ENCODE results near the gene RASAL1. TPM values are rescaled to one million over a fixed set of nuclear protein-coding genes. Genes with fewer than 3 reads are reported as not detected.

Gene RASAL1
- total RNA-seq, 1 donor from 2014 or later, result 0.64 TPM

DNA sequence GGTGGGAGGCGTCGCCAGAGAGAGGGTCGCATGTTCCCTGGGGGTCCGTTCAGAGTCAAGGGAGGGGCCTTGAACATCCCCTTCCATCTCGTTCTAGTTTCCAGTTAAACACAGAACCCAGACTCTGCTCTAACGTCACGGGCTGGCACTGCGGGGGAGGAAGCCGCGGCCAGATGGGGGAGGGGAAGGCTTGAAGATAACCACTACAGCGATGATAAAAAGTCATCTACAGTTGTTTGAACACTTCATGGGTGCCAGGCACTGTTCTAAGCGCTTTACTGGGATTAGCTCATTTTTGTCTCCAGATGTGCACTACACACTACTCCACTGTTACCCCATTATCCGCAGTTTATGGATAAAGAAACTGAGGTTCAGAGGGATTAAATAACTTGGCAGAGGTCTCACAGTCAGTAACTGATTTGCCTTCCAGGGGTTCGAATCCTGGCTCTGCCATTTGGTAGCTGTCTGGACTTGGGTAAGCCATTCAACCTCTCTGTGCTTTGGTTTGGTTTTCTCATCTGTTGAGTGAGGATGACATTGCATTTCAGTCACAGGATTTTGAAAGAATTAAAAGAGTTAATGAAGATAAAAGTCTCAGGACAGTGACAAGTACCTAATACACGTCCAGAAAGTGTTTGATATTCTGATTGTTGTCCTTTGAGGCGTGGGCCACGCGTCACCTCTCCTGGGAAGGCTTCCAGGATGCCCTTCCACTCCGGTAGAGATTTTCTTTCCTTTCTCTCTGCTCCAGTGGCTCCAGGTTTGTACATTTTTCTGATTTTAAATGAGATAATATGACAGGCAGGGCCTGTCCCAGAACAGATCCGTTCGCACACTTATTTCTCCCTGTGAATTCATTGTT is 798 bp upstream of the RASAL1 start:
- H3K9me3 ChIP-seq, result no peaks in the 10 kb centered on the region
- intact Hi-C loops (cut with DNase I), result no loop called here
- no peak overlapping the region for H3K4me3 ChIP-seq
- no peak for DNase-seq (ENCODE audit: low spot score in 2 of 2)
- H3K27ac ChIP-seq, result no peak overlapping the region
- TF ChIP-seq, protein P1, sequence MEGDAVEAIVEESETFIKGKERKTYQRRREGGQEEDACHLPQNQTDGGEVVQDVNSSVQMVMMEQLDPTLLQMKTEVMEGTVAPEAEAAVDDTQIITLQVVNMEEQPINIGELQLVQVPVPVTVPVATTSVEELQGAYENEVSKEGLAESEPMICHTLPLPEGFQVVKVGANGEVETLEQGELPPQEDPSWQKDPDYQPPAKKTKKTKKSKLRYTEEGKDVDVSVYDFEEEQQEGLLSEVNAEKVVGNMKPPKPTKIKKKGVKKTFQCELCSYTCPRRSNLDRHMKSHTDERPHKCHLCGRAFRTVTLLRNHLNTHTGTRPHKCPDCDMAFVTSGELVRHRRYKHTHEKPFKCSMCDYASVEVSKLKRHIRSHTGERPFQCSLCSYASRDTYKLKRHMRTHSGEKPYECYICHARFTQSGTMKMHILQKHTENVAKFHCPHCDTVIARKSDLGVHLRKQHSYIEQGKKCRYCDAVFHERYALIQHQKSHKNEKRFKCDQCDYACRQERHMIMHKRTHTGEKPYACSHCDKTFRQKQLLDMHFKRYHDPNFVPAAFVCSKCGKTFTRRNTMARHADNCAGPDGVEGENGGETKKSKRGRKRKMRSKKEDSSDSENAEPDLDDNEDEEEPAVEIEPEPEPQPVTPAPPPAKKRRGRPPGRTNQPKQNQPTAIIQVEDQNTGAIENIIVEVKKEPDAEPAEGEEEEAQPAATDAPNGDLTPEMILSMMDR (IDR thresholded peaks at IDR 0.05), result no peak
- no peaks in the 10 kb centered on the region for H3K27me3 ChIP-seq
- no peaks in the 10 kb centered on the region for H3K4me1 ChIP-seq
- H3K36me3 ChIP-seq, result no peaks in the 10 kb centered on the region

DNA sequence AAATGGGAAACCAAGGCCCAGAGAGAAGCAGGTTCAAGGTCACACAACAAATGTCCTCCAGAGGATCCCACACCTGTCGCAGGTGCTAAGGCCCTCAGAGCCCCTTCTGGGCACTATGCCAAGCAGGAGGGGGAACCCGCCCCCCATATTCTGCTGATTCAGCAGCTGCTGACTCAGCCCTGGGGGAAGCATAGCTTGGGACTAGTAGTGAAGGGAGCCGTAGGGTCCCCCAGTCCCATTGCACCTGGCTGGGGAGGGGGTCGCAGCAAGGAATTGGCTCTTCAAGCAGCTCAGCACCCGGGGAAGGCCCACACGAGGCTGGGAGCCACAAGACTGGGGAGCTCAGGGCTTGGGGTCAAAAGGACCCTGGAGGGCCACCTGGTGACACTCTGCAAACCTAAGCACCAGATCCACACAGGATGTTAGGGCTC is 1.0 kb downstream of the RASAL1 start:
- H3K27ac ChIP-seq, result no peak overlapping the region
- intact Hi-C loops (cut with DNase I), result no loop called here
- no peak overlapping the region for H3K4me3 ChIP-seq
- DNase-seq (ENCODE audit: low spot score in 2 of 2), result no peak
- no peaks in the 10 kb centered on the region for H3K4me1 ChIP-seq
- no peaks in the 10 kb centered on the region for H3K27me3 ChIP-seq
- H3K36me3 ChIP-seq, result no peaks in the 10 kb centered on the region
- no peaks in the 10 kb centered on the region for H3K9me3 ChIP-seq
- TF ChIP-seq, protein P1 (IDR thresholded peaks at IDR 0.05), result no peak

DNA sequence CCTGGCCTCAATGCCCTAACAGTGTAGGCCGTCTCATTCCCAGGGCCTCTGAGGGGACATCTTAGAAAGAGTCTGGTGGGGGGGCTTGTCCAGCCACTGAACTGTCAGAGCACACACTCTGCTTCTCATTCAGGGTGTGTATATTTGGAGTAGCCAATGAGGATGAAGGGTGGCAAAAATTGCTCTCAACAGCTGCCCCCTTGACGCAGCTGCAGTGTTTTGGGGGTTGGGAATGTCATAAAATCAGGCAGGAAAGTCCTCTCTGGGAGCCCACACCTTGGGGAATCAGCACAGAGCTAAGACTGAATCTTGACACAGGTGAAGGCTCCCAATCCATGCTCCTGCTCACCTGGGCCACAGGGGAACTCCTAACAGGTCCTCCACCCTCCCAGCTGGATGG is 1.5 kb downstream of the RASAL1 start:
- TF ChIP-seq, protein P1 (IDR thresholded peaks at IDR 0.05), result no peak
- no peak overlapping the region for H3K4me3 ChIP-seq
- intact Hi-C loops (cut with DNase I), result no loop called here
- no peak overlapping the region for H3K27ac ChIP-seq
- no peaks in the 10 kb centered on the region for H3K36me3 ChIP-seq
- DNase-seq (ENCODE audit: low spot score in 2 of 2), result no peak
- no peaks in the 10 kb centered on the region for H3K27me3 ChIP-seq
- H3K4me1 ChIP-seq, result no peaks in the 10 kb centered on the region
- H3K9me3 ChIP-seq, result no peaks in the 10 kb centered on the region

DNA sequence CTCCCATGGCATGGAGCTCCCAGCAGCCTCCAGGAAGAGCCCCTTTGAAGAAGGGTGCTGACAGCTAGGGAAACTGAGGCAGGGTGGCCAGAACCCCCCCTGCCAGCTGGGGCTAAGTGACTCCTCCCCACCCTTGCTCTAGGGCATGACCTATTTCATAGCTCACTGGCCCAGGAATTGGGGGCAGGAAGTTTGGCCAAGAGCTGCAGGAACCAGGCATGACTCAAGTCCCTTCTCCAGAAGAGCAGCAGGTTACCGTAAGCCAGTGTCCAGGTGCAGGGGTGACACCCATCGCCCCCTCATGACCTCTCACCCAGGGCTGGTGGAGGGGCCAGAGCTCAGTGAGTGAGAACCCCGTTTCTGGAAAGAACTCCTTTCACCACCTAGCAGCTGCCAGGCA is 1.9 kb downstream of the RASAL1 start:
- Histone ChIP-seq H3K4me3 (no peak overlapping the region), H3K27ac (no peak overlapping the region), H3K36me3 (no peaks in the 10 kb centered on the region), H3K9me3 (no peaks in the 10 kb centered on the region), H3K27me3 (no peaks in the 10 kb centered on the region), H3K4me1 (no peaks in the 10 kb centered on the region)
- intact Hi-C loops (cut with DNase I), result no loop called here
- TF ChIP-seq, protein P1 (IDR thresholded peaks at IDR 0.05), result no peak
- no peak for DNase-seq (ENCODE audit: low spot score in 2 of 2)

DNA sequence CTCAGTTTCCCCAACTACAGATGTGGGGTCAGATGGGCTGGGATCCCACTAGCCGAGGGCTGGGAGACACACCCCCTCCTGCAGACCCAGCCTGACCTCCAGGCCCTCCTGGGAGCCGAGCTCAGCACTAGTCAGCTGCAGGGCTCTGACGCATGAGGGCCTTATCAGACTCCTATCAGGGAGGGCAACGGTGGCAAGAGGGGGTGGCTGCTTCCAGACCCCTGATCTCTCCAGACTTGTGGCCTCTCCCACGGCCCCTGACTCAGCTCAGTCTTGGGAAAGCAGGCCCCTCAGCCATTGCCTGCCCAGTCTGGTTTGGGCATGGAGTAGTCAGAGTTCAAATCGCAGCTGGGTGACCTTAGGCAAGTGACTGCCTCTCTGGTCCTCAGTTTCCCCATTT is 2.5 kb downstream of the RASAL1 start:
- Histone ChIP-seq H3K9me3 (no peaks in the 10 kb centered on the region), H3K4me1 (no peaks in the 10 kb centered on the region), H3K27me3 (no peaks in the 10 kb centered on the region), H3K27ac (no peak overlapping the region), H3K36me3 (no peaks in the 10 kb centered on the region), H3K4me3 (no peak overlapping the region)
- TF ChIP-seq, protein P1 (IDR thresholded peaks at IDR 0.05), result no peak
- DNase-seq (ENCODE audit: low spot score in 2 of 2), result no peak
- intact Hi-C loops (cut with DNase I), result no loop called here

Measured in ascending aorta (tissue), 2 donors.